ENCODE data around the gene RRP1. TPM values are rescaled to one million over a fixed set of nuclear protein-coding genes. Genes with fewer than 3 reads are reported as not detected.

The RRP1 gene
- total and polyA plus RNA-seq, 9 of the 15 experiments (the other 6 are each of a cell fraction or from before 2014, with no cell fraction given): 0.89 to 105 (median 51.6) TPM

DNA sequence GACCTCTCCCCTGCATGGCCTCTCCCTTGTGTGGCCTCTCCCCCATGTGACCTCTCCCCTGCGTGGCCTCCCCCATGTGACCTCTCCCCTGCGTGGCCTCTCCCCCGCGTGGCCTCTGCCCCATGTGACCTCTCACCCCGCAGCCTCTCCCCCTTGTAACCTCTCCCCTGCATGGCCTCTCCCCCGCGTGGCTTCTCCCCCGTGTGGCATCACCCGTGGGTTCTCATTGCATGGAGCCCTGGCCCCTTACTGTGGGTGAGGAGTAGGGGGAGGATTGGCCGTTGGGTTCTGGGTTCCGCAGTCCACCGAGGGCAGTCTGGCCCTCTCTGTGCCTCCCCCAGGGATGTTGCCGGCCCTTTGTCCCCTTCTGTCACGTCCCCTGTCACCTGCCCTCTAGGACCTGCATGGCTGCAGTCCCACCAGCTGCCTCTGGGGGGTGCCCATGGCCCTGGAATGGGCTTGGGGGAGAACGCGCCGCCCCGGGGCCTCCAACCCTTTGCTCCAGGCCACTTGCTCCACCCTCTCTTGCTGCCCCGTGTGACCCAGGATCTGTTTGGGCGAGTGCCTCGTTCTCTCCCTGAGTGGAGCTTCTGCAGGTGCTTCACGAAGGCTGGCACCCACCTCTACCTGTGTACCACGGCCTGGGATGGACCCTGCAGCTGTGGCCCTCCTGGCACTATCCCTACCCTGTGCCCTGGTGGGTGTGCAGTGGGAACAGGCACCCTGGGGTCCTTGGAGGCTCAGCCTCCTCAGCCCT is 21.3 kb downstream of the RRP1 start (continued):
- TF ChIP-seq, protein P1, sequence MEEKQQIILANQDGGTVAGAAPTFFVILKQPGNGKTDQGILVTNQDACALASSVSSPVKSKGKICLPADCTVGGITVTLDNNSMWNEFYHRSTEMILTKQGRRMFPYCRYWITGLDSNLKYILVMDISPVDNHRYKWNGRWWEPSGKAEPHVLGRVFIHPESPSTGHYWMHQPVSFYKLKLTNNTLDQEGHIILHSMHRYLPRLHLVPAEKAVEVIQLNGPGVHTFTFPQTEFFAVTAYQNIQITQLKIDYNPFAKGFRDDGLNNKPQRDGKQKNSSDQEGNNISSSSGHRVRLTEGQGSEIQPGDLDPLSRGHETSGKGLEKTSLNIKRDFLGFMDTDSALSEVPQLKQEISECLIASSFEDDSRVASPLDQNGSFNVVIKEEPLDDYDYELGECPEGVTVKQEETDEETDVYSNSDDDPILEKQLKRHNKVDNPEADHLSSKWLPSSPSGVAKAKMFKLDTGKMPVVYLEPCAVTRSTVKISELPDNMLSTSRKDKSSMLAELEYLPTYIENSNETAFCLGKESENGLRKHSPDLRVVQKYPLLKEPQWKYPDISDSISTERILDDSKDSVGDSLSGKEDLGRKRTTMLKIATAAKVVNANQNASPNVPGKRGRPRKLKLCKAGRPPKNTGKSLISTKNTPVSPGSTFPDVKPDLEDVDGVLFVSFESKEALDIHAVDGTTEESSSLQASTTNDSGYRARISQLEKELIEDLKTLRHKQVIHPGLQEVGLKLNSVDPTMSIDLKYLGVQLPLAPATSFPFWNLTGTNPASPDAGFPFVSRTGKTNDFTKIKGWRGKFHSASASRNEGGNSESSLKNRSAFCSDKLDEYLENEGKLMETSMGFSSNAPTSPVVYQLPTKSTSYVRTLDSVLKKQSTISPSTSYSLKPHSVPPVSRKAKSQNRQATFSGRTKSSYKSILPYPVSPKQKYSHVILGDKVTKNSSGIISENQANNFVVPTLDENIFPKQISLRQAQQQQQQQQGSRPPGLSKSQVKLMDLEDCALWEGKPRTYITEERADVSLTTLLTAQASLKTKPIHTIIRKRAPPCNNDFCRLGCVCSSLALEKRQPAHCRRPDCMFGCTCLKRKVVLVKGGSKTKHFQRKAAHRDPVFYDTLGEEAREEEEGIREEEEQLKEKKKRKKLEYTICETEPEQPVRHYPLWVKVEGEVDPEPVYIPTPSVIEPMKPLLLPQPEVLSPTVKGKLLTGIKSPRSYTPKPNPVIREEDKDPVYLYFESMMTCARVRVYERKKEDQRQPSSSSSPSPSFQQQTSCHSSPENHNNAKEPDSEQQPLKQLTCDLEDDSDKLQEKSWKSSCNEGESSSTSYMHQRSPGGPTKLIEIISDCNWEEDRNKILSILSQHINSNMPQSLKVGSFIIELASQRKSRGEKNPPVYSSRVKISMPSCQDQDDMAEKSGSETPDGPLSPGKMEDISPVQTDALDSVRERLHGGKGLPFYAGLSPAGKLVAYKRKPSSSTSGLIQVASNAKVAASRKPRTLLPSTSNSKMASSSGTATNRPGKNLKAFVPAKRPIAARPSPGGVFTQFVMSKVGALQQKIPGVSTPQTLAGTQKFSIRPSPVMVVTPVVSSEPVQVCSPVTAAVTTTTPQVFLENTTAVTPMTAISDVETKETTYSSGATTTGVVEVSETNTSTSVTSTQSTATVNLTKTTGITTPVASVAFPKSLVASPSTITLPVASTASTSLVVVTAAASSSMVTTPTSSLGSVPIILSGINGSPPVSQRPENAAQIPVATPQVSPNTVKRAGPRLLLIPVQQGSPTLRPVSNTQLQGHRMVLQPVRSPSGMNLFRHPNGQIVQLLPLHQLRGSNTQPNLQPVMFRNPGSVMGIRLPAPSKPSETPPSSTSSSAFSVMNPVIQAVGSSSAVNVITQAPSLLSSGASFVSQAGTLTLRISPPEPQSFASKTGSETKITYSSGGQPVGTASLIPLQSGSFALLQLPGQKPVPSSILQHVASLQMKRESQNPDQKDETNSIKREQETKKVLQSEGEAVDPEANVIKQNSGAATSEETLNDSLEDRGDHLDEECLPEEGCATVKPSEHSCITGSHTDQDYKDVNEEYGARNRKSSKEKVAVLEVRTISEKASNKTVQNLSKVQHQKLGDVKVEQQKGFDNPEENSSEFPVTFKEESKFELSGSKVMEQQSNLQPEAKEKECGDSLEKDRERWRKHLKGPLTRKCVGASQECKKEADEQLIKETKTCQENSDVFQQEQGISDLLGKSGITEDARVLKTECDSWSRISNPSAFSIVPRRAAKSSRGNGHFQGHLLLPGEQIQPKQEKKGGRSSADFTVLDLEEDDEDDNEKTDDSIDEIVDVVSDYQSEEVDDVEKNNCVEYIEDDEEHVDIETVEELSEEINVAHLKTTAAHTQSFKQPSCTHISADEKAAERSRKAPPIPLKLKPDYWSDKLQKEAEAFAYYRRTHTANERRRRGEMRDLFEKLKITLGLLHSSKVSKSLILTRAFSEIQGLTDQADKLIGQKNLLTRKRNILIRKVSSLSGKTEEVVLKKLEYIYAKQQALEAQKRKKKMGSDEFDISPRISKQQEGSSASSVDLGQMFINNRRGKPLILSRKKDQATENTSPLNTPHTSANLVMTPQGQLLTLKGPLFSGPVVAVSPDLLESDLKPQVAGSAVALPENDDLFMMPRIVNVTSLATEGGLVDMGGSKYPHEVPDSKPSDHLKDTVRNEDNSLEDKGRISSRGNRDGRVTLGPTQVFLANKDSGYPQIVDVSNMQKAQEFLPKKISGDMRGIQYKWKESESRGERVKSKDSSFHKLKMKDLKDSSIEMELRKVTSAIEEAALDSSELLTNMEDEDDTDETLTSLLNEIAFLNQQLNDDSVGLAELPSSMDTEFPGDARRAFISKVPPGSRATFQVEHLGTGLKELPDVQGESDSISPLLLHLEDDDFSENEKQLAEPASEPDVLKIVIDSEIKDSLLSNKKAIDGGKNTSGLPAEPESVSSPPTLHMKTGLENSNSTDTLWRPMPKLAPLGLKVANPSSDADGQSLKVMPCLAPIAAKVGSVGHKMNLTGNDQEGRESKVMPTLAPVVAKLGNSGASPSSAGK (IDR thresholded peaks at IDR 0.05): no peak
- no peak for TF ChIP-seq CHD1 (IDR thresholded peaks at IDR 0.05; ENCODE audit: low read length)
- TF ChIP-seq POU5F1 (IDR thresholded peaks at IDR 0.05; ENCODE audit: borderline replicate concordance, low read depth, low read length, partially characterized antibody): peak; percentile 39
- TF ChIP-seq POLR2H (tag; IDR thresholded peaks at IDR 0.05; ENCODE audit: low read depth): no peak
- no peak for TF ChIP-seq RHOXF2B (CRISPR knock-in tag; conservative IDR thresholded peaks at IDR 0.05)

All from K562 (cell line).